Activated B cell treated with CpG ODN at 0.5 μM for 24 hours (primary cell): ENCODE measurements around the gene TUB. TPM values are rescaled to one million over a fixed set of nuclear protein-coding genes. Genes with fewer than 3 reads are reported as not detected.

ENCODE experiments used
- ATAC-seq: fragments of 200-7000 bp; cut with Tn5 transposase; one replicate; pipeline ENCODE4 v1.10.0; 2021; ENCODE audit warnings: low read depth, mild to moderate bottlenecking, moderate library complexity
- CTCF ChIA-PET: fragments of 350-600 bp; sonication (Branson Sonifier 250); formaldehyde crosslinking; loops from one replicate; lab custom pipeline; 2021; ENCODE audit warnings: antibody characterized with exemption; lab: Charles Lee
- POLR2A ChIA-PET: fragments of 350-600 bp; sonication (Branson Sonifier 250); formaldehyde crosslinking; loops from one replicate; lab custom pipeline; 2021; ENCODE audit warnings: antibody characterized with exemption; lab: Charles Lee
- DNase-seq: peaks from one replicate; pipeline ENCODE4 v3.0.0; 2022
- H3K27ac Mint-ChIP-seq: one replicate; pipeline ENCODE4 v1.8.0; 2020; ENCODE audit warnings: mixed read lengths
- H3K27me3 Mint-ChIP-seq: one replicate; pipeline ENCODE4 v1.8.0; 2021; ENCODE audit warnings: mixed read lengths
- H3K36me3 Mint-ChIP-seq: one replicate; pipeline ENCODE4 v1.8.0; 2021; ENCODE audit warnings: low read depth, mixed read lengths
- H3K4me1 Mint-ChIP-seq: one replicate; pipeline ENCODE4 v1.8.0; 2021; ENCODE audit warnings: mixed read lengths
- H3K4me3 Mint-ChIP-seq: one replicate; pipeline ENCODE4 v1.8.0; 2020; ENCODE audit warnings: mild to moderate bottlenecking, mixed read lengths
- H3K9me3 Mint-ChIP-seq: one replicate; pipeline ENCODE4 v1.8.0; 2020; ENCODE audit warnings: mixed read lengths
- intact Hi-C: fragments of 100-400 bp; cut with micrococcal nuclease; formaldehyde crosslinking; loops from one replicate; pipeline ENCODE4 v1.15.1; 2024
- total RNA-seq: library from RNA; stranded (reverse); gene quantifications from 2 replicates; pipeline ENCODE4 v1.2.3, GENCODE V29; 2022
- TF ChIP-seq, protein P1 (sequence below): fragments of 200-600 bp; IDR thresholded peaks from one replicate; pipeline ENCODE4 v1.8.0; 2022; ENCODE audit warnings: antibody characterized with exemption, mild to moderate bottlenecking

Gene TUB
- total RNA-seq, 1 donor from 2014 or later = not detected

- Mint-ChIP-seq H3K4me3 (no peak overlapping the region), H3K9me3 (no peaks in the 10 kb centered on the region), H3K36me3 (no peaks in the 10 kb centered on the region), H3K27ac (no peak overlapping the region), H3K4me1 (peaks cover 4% of the 10 kb centered on the region), H3K27me3 (peaks cover 21% of the 10 kb centered on the region)
- intact Hi-C loops = no loop called here
- TF ChIP-seq, protein P1, sequence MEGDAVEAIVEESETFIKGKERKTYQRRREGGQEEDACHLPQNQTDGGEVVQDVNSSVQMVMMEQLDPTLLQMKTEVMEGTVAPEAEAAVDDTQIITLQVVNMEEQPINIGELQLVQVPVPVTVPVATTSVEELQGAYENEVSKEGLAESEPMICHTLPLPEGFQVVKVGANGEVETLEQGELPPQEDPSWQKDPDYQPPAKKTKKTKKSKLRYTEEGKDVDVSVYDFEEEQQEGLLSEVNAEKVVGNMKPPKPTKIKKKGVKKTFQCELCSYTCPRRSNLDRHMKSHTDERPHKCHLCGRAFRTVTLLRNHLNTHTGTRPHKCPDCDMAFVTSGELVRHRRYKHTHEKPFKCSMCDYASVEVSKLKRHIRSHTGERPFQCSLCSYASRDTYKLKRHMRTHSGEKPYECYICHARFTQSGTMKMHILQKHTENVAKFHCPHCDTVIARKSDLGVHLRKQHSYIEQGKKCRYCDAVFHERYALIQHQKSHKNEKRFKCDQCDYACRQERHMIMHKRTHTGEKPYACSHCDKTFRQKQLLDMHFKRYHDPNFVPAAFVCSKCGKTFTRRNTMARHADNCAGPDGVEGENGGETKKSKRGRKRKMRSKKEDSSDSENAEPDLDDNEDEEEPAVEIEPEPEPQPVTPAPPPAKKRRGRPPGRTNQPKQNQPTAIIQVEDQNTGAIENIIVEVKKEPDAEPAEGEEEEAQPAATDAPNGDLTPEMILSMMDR = no peak
- DNase-seq = no peak
- POLR2A ChIA-PET = no interaction called here
- CTCF ChIA-PET = interaction anchor here (1.2 kb wide), 1 partner anchor 32 kb away, joined by 4 read pairs; no protein-coding TSS in a partner anchor
- no peak for ATAC-seq
Measured at GRCh38 chr11:8066911-8067455, 14.0 kb upstream of the TUB start.

DNA sequence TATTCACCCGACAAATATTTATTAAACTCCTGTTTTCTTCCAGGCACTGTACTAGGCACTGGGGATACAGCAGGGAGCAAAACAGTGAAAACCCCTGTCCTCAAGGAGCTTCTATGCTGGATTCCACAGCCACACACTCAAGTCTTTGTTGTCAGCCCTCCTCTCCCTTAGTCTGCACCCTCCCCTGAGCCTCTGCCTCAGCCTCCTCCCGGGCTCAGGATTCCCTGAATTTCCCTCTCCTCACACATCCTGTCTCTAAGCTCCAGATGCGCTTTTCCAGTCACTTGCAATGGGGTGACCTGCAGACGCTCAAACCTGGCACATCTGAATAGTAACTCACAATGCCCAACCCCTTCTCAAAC is 13.5 kb upstream of the TUB start:
- POLR2A ChIA-PET = no interaction called here
- ATAC-seq = no peak
- CTCF ChIA-PET = no interaction called here
- Mint-ChIP-seq H3K4me1 (peaks cover 4% of the 10 kb centered on the region), H3K27me3 (peaks cover 21% of the 10 kb centered on the region), H3K27ac (no peak overlapping the region), H3K36me3 (no peaks in the 10 kb centered on the region), H3K4me3 (no peak overlapping the region), H3K9me3 (no peaks in the 10 kb centered on the region)
- intact Hi-C loops = no loop called here
- no peak for DNase-seq
- TF ChIP-seq, protein P1 = no peak

DNA sequence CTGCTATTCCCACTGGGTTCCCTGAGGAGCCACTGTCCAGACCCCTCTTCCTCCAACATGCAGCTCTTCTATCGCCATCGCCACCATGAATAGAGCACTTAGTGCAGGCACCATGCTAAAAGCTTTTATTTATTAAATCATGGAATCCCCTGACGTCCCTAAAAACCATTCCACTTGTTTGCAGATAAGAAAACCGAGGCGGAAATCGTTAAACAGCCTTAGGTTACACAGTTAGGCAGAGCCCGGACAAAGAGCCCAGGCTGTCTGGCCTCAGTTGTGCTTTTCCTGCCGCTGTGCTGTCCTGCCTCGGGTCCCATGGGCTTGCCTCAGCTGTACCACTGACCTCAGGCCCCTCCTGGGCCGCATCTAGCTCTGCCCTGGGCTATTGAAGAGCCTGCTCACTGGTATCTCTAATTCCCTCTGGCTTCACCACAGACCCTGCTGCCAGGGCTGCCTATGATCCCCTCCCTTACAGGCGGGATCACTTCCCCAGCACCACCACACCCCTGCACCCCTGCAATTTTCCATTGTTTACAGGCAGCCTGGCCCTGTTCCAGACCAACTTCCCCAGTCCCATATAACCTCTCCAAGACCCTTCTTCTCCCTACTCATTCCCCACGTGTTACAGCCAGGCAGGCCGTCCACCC is 13.0 kb upstream of the TUB start:
- ATAC-seq (no peak), DNase-seq (no peak)
- intact Hi-C loops = no loop called here
- no peak overlapping the region for H3K4me3 Mint-ChIP-seq
- TF ChIP-seq, protein P1 = no peak
- H3K4me1 Mint-ChIP-seq = peaks cover 4% of the 10 kb centered on the region
- peaks cover 21% of the 10 kb centered on the region for H3K27me3 Mint-ChIP-seq
- no peak overlapping the region for H3K27ac Mint-ChIP-seq
- H3K36me3 Mint-ChIP-seq = no peaks in the 10 kb centered on the region
- ChIA-PET CTCF (no interaction called here), POLR2A (no interaction called here)
- no peaks in the 10 kb centered on the region for H3K9me3 Mint-ChIP-seq

DNA sequence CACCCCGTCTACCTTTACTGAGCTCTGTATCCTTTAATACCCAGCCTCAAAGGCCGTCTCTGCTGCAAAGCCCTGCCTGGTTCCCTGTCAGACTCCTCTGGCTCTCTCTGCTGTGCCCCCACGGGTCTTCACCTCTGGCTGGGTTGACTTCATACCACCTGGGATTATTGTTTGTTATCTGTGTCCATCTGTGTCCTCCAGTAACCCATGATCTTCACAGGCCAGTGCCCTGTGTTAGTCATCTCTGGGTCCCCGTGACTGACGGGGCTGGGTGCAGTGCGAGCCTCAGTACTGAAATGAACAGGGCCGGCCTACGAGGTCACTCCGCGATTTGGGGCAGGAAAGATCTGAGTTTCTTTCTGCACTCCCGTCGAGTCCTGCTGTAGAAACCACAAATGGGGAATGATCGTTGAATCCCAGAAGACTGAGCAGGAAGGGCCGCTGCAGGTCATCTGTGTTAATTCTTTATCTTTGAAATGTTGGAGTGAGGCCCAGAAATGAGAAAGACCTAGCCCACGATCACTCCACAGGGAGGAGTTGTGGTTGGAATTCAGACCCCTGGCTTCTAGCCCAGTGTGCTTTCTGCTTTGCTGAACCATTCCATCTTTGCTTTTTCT is 12.3 kb upstream of the TUB start:
- H3K4me1 Mint-ChIP-seq = peaks cover 4% of the 10 kb centered on the region
- no peak for ATAC-seq
- TF ChIP-seq, protein P1 = no peak
- DNase-seq = no peak
- no peaks in the 10 kb centered on the region for H3K36me3 Mint-ChIP-seq
- ChIA-PET POLR2A (no interaction called here), CTCF (interaction anchor here (0.7 kb wide), 1 partner anchor 13 kb away, joined by 3 read pairs; no protein-coding TSS in a partner anchor)
- H3K27ac Mint-ChIP-seq = no peak overlapping the region
- H3K4me3 Mint-ChIP-seq = no peak overlapping the region
- no peaks in the 10 kb centered on the region for H3K9me3 Mint-ChIP-seq
- intact Hi-C loops = no loop called here
- H3K27me3 Mint-ChIP-seq = peaks cover 21% of the 10 kb centered on the region

- ChIA-PET CTCF (no interaction called here), POLR2A (no interaction called here)
- H3K27ac Mint-ChIP-seq = no peak overlapping the region
- peaks cover 4% of the 10 kb centered on the region for H3K4me1 Mint-ChIP-seq
- ATAC-seq (no peak), DNase-seq (no peak)
- TF ChIP-seq, protein P1 = no peak
- H3K36me3 Mint-ChIP-seq = no peaks in the 10 kb centered on the region
- H3K4me3 Mint-ChIP-seq = no peak overlapping the region
- intact Hi-C loops = loop anchor here (1.0 kb wide), 1 partner anchor 36 kb away; no protein-coding TSS in a partner anchor
- H3K27me3 Mint-ChIP-seq = peaks cover 24% of the 10 kb centered on the region
- no peaks in the 10 kb centered on the region for H3K9me3 Mint-ChIP-seq
Measured at GRCh38 chr11:8069771-8070170, 11.2 kb upstream of the TUB start.
